Loucy (cell line): ENCODE measurements around the gene CHN2.

Experiments used
- H2AFZ ChIP-seq: fragments of 200-600 bp; sonication (generic); 2 replicates; pipeline ENCODE4 v1.6.0; 2016; ENCODE audit warnings: antibody characterized with exemption, mild to moderate bottlenecking, low read length, moderate library complexity
- H3F3A ChIP-seq: fragments of 200-600 bp; 2 replicates; pipeline ENCODE4 v1.6.0; 2016; ENCODE audit warnings: antibody characterized with exemption, low read depth, mild to moderate bottlenecking
- H3K27me3 ChIP-seq: fragments of 200-600 bp; sonication (generic); 2 replicates; pipeline ENCODE4 v1.6.1; 2014; ENCODE audit warnings: low read length, mild to moderate bottlenecking; ENCODE audit not compliant: insufficient read depth, poor library complexity, severe bottlenecking
- H3K36me3 ChIP-seq: fragments of 200-600 bp; sonication (generic); 2 replicates; pipeline ENCODE4 v1.6.1; 2016; ENCODE audit warnings: low read length; ENCODE audit not compliant: insufficient read depth
- H3K4me1 ChIP-seq: fragments of 200-600 bp; sonication (generic); 2 replicates; pipeline ENCODE4 v1.5.1; 2014; ENCODE audit warnings: low read length, mild to moderate bottlenecking; ENCODE audit not compliant: insufficient read depth, poor library complexity, severe bottlenecking
- H3K4me2 ChIP-seq: fragments of 200-600 bp; sonication (generic); 2 replicates; pipeline ENCODE4 v1.6.0; 2014; ENCODE audit warnings: antibody characterized with exemption, low read length, low read depth, mild to moderate bottlenecking; ENCODE audit not compliant: poor library complexity, severe bottlenecking
- H3K4me3 ChIP-seq: fragments of 200-600 bp; sonication (generic); 2 replicates; pipeline ENCODE4 v1.5.1; 2014; ENCODE audit warnings: low read length, mild to moderate bottlenecking, mixed read lengths; ENCODE audit not compliant: poor library complexity, severe bottlenecking
- H3K79me2 ChIP-seq: fragments of 200-600 bp; sonication (generic); 2 replicates; pipeline ENCODE4 v1.6.1; 2014; ENCODE audit warnings: low read length; ENCODE audit not compliant: insufficient read depth
- H3K9ac ChIP-seq: fragments of 200-600 bp; sonication (generic); 2 replicates; pipeline ENCODE4 v1.6.0; 2014; ENCODE audit warnings: mild to moderate bottlenecking, low read depth, low read length, moderate library complexity; ENCODE audit not compliant: poor library complexity, severe bottlenecking
- H3K9me2 ChIP-seq: fragments of 200-600 bp; sonication (generic); replicated peaks from 2 replicates; pipeline ENCODE4 v1.6.1; 2016; ENCODE audit warnings: low read depth, low read length, mixed read lengths
- H3K9me3 ChIP-seq: fragments of 200-600 bp; sonication (generic); 2 replicates; pipeline ENCODE4 v1.6.1; 2014; ENCODE audit warnings: mild to moderate bottlenecking, antibody characterized with exemption, low read length, low read depth; ENCODE audit not compliant: insufficient read depth
- H4K20me1 ChIP-seq: fragments of 200-600 bp; sonication (generic); 2 replicates; pipeline ENCODE4 v1.6.0; 2014; ENCODE audit warnings: antibody characterized with exemption, low read length, mild to moderate bottlenecking; ENCODE audit not compliant: insufficient read depth, poor library complexity, severe bottlenecking
- CTCF ChIP-seq: fragments of 200-600 bp; sonication (generic); conservative IDR thresholded peaks from 2 replicates; pipeline ENCODE4 v1.5.1; 2014; ENCODE audit warnings: mild to moderate bottlenecking, antibody characterized with exemption, low read length
- EZH2phosphoT487 ChIP-seq: fragments of 200-600 bp; IDR thresholded peaks from 2 replicates; pipeline ENCODE4 v1.6.1; 2018; ENCODE audit warnings: antibody characterized with exemption, mild to moderate bottlenecking, moderate library complexity, borderline replicate concordance

CHN2 gene

DNA sequence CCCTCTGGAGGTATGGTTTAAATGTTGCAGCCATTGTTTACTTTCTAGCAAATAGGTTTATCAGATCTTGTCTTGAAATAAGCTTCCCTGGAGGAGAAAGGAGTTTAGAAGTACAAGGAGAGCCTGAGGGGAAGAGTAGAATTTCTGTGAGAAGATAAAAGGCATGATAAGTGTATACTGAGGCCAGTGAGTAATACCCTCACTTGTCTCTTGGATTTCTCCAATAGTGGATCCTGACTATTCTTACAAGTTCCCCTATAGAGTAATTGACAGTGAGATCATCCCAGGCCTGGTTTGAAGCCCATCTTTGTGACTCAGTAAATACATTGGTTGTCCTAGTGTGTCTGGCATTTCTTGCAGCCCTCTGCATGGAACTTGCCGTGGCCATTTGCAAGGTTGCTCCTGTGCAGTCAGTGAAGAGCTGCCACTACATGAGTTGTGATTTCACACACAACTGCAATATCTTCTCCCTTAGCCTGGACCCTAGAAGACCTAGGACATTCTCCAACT, 41.6 kb downstream of the CHN2 start:
- Histone ChIP-seq H3K27me3 (no peaks in the 10 kb centered on the region), H3K4me3 (no peak overlapping the region), H3K79me2 (peaks cover 9% of the 10 kb centered on the region; the same call in 1 of the 2 replicates), H3F3A (no peaks in the 10 kb centered on the region), H2AFZ (no peak overlapping the region), H4K20me1 (no peaks in the 10 kb centered on the region), H3K36me3 (no peaks in the 10 kb centered on the region), H3K4me2 (no peak overlapping the region), H3K9me3 (no peaks in the 10 kb centered on the region), H3K9me2 (no peaks in the 10 kb centered on the region), H3K4me1 (peaks cover 29% of the 10 kb centered on the region), H3K9ac (no peak overlapping the region)
- TF ChIP-seq EZH2phosphoT487 (no peak), CTCF (no peak)

- Histone ChIP-seq H2AFZ (no peak overlapping the region), H3K79me2 (peaks cover 9% of the 10 kb centered on the region; the same call in 1 of the 2 replicates)
Observed at GRCh38 chr7:29236649-29237048, 42.1 kb downstream of the CHN2 start.

DNA sequence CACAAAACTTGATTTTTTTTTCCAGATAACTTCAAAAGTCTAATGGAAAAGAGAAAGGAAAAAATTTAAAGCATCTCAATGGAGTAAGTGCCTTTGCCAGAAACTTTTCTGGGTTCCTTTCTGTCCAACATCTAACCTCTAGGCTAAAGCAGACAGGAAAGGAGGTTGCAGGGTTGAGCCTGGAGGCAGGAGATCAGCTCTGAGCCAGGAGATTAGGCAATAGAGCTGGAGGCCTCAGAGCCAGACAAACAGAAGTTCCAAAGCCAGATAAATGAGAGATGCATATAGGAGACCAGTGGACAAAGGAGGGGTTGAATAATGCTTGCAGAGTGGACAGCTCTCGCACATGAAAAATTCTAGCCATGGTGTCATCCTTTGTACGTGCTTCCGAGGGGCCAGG, 42.9 kb downstream of the CHN2 start:
- H3K9me2 ChIP-seq, result no peaks in the 10 kb centered on the region
- H3K27me3 ChIP-seq, result no peaks in the 10 kb centered on the region
- peaks cover 9% of the 10 kb centered on the region; the same call in 1 of the 2 replicates for H3K79me2 ChIP-seq
- TF ChIP-seq EZH2phosphoT487 (no peak), CTCF (no peak)
- no peak overlapping the region for H3K4me3 ChIP-seq
- H3K9me3 ChIP-seq, result no peaks in the 10 kb centered on the region
- no peaks in the 10 kb centered on the region for H4K20me1 ChIP-seq
- peaks cover 28% of the 10 kb centered on the region for H3K4me1 ChIP-seq
- H2AFZ ChIP-seq, result no peak overlapping the region
- H3K9ac ChIP-seq, result no peak overlapping the region
- no peaks in the 10 kb centered on the region for H3F3A ChIP-seq
- H3K36me3 ChIP-seq, result no peaks in the 10 kb centered on the region
- H3K4me2 ChIP-seq, result no peak overlapping the region

More at GRCh38 chr7:29236649-29237048, 42.1 kb downstream of the CHN2 start:
- H3K9me3 ChIP-seq, result no peaks in the 10 kb centered on the region
- H3K4me2 ChIP-seq, result no peak overlapping the region
- H3K4me1 ChIP-seq, result peaks cover 29% of the 10 kb centered on the region
- no peaks in the 10 kb centered on the region for H3K36me3 ChIP-seq
- no peak overlapping the region for H3K9ac ChIP-seq
- no peaks in the 10 kb centered on the region for H3K27me3 ChIP-seq
- no peaks in the 10 kb centered on the region for H3F3A ChIP-seq
- H4K20me1 ChIP-seq, result no peaks in the 10 kb centered on the region
- no peak overlapping the region for H3K4me3 ChIP-seq
- H3K9me2 ChIP-seq, result no peaks in the 10 kb centered on the region
- no peak for TF ChIP-seq EZH2phosphoT487
- no peak for TF ChIP-seq CTCF
